VCaP (cell line): ENCODE measurements around the gene CACNB4.
"Not testable (repeated sequence)": the region's sequence is repeated elsewhere in the genome, so short reads cannot be mapped to it uniquely, and the experiment has no call there.

Experiments used
- H3K27ac ChIP-seq: fragments of 450-650 bp; 2 replicates; pipeline ENCODE4 v1.5.1; 2017
- TF ChIP-seq, protein P1 (sequence below): fragments of 450-650 bp; conservative IDR thresholded peaks from 2 replicates; pipeline ENCODE4 v1.5.1; 2017; ENCODE audit warnings: mild to moderate bottlenecking, moderate library complexity

Gene CACNB4

DNA sequence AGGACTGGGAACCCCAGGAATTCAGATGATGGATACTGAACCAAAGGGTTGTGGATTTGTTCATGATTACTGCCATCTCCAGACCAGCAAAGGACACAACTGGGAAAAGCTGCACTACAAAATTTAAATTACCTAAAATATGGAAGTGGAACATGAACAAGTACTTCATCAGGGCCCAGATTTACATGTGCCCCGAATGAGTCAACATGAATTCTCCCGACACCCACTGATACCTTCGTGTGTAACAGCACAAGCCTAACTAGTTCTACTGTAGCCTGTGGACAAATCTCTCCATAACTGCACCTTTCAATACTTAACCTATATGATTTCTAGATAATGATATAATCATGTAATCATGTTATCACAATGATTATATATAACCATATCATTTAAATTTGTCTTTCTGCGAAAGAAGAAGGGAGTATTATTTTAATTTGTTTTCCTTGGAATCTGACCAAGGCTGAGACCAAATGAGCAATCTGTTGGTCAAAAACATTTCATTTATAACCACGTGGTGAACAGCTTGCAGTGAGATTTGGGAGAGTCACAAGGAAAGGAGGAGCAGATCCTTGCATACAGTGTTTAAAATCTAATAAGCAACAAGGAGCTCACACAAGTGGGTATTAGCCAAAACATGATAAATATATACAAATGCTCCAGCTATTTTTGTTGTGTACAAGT is 70.5 kb downstream of the CACNB4 start:
- no peak overlapping the region for H3K27ac ChIP-seq
- TF ChIP-seq, protein P1, sequence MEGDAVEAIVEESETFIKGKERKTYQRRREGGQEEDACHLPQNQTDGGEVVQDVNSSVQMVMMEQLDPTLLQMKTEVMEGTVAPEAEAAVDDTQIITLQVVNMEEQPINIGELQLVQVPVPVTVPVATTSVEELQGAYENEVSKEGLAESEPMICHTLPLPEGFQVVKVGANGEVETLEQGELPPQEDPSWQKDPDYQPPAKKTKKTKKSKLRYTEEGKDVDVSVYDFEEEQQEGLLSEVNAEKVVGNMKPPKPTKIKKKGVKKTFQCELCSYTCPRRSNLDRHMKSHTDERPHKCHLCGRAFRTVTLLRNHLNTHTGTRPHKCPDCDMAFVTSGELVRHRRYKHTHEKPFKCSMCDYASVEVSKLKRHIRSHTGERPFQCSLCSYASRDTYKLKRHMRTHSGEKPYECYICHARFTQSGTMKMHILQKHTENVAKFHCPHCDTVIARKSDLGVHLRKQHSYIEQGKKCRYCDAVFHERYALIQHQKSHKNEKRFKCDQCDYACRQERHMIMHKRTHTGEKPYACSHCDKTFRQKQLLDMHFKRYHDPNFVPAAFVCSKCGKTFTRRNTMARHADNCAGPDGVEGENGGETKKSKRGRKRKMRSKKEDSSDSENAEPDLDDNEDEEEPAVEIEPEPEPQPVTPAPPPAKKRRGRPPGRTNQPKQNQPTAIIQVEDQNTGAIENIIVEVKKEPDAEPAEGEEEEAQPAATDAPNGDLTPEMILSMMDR, result no peak

DNA sequence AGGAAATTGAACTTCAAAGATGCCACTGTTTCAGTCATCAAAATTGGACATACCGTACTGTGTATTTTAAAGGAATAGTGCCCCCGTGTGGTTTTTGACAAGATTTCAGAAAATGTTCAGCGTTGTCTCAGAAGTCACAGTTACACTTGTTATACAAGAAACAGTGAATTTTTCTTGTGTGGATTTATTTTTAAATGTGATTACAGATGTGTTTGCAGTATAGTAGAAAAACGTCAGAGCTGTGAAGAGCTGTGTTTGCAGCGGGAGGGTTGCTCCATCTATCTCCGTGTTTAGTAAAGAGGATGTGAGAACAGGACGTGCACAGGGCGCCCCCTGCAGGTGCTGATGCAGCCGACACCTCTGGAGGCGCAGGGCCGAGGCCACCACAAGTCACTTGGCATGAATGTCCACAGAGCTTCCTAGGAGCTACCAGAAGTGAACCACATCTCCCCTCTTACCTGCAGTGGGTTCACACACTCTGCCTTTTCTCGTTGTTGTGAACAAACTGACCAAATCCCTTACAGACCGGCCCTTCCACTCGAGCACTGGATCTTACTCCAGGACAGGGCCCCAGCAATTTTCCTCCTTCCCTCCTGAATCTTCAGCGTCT is 73.1 kb downstream of the CACNB4 start:
- no peak overlapping the region for H3K27ac ChIP-seq
- TF ChIP-seq, protein P1, result peak; percentile 97

DNA sequence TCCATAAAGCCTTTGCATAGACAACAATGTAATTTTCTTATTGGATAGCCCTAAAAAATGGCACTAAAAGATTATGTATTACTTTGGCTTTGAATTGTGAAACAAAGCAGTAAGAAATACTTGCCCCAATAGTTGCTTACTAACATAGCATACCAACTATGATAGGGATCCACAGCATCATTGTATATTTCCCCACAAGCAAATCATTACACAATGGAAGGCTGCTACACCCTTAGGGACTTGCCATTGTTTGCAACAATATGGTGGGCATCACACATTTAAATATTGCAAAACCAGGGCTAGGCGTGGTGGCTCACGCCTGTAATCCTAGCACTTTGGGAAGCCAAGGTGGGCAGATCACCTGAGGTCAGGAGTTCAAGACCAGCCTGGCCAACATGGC is 74.4 kb downstream of the CACNB4 start:
- TF ChIP-seq, protein P1, result no peak
- H3K27ac ChIP-seq, result no peak overlapping the region

DNA sequence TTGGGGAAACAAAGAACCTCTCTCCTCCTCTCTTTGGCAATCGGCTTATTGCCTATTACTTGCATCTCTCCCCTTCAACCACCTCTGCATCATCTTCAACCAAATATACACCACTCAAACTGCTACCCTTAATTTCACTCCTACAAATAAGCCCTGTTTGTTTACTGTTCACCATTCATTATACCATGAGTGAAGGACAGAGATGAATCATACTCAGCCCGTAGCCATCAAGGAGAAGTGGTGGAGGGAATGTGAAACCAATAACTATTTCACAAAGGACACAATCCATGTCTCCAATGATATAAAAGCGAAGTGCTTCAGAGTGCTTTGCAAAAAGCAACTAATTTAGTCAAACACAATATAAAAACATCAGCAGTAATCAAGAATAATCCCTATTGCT is 76.8 kb downstream of the CACNB4 start:
- TF ChIP-seq, protein P1, result no peak
- no peak overlapping the region for H3K27ac ChIP-seq

DNA sequence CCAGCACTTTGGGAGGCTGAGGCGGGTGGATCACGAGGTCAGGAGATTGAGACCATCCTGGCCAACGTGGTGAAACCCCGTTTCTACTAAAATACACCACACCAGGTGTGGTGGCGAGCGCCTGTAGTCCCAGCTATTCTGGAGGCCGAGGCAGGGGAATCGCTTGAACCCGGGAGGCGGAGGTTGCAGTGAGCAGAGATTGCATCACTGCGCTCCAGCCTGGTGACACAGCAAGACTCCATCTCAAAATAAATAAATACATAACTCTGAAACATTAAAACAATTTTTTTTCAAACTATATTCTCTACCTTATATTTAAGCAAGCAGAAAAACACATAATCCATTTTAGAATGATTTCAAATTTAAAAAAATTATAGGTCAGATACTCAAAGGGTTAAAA is 77.8 kb downstream of the CACNB4 start:
- not testable (repeated sequence) for H3K27ac ChIP-seq

DNA sequence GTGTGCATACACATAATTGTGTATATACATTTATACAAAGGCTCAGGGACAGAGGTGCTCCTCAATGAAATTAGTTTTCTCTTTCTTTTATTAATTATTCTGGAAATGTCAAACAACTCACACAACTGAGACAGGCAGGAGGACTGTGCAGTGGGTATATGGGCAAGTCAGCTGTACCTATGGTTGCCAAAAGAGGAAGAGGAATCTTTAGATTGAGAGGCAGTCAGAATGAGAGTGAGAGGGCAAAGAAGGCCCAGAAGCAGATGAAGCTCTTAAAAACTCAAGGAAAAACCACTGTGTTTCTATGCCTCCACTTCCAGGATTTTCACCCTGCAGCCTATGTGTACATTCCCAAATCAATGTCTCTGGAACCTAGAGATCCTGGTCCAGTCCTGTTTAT is 79.1 kb downstream of the CACNB4 start:
- no peak overlapping the region for H3K27ac ChIP-seq
- TF ChIP-seq, protein P1, result no peak

DNA sequence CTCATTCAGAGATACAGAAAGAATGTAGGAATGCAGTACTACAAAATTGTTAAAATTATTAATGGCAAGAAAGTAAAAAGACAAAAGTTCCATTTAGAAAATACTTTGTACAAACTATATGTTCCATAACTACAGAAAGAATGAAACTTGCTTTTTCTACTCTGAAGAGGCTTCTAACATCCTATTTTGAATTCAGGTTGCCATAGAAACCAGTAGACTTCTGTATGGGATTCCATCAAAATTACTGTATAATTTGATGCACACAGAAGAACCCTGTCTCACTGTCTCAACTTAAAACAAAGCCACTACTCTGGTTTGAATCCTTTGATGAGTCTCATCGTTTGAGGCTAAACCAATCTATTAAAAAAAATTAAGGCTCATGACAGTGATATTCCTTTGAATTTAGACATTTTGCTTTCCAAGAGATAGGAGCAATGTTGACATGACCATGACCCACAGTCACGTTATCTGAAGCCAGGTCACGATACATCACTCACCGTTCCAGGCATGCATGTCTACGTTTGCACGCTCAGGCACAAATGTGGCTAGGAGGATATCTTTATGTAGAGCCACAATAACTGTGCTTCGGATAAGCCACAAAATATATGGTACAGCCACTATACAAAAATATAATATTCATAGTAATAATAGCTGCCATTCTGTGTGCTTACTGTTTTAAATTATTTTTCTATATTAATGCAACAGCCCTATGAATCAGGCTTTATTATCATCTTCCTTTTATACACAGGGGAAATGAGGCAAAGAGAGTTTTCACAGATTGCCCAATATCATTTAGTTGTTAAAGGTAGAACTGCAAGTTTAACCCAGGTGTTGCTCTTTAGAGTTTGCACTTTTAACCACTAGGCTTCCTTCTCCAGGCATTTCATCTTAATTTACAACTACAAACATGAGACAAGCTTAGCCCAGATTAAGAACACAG is 82.4 kb downstream of the CACNB4 start:
- H3K27ac ChIP-seq, result no peak overlapping the region
- TF ChIP-seq, protein P1, result no peak
